CD4-positive, alpha-beta memory T cell (primary cell): ENCODE measurements around the gene PAX3. TPM values are rescaled to one million over a fixed set of nuclear protein-coding genes. Genes with fewer than 3 reads are reported as not detected.

ENCODE experiments used
- CTCF ChIA-PET: fragments of 350-600 bp; sonication (Branson Sonifier 250); formaldehyde crosslinking; loops from one replicate; lab custom pipeline; 2021; ENCODE audit warnings: inconsistent platforms; ENCODE audit not compliant: partially characterized antibody; lab: Charles Lee
- POLR2A ChIA-PET: fragments of 350-600 bp; sonication (Branson Sonifier 250); formaldehyde crosslinking; loops from one replicate; lab custom pipeline; 2021; ENCODE audit not compliant: partially characterized antibody; lab: Charles Lee
- DNase-seq, 5 donors: peaks; one replicate each; pipeline versions ENCODE4 v3.0.0 to v3.0.0-alpha.2; 2020 to 2022; ENCODE audit warnings: mixed read lengths in 1 of 5
- H3K27ac ChIP-seq: one replicate; pipeline ENCODE4 v1.7.0; 2013; ENCODE audit warnings: low read depth, low read length
- H3K27me3 ChIP-seq: 2 replicates; pipeline ENCODE4 v1.7.0; 2013; ENCODE audit warnings: mild to moderate bottlenecking, low read length, moderate library complexity; ENCODE audit not compliant: insufficient read depth
- H3K36me3 ChIP-seq: 2 replicates; pipeline ENCODE4 v1.7.0; 2013; ENCODE audit warnings: mild to moderate bottlenecking, low read length, moderate library complexity; ENCODE audit not compliant: insufficient read depth
- H3K4me1 ChIP-seq: 2 replicates; pipeline ENCODE4 v1.7.0; 2013; ENCODE audit warnings: mild to moderate bottlenecking, low read length, moderate library complexity; ENCODE audit not compliant: insufficient read depth
- H3K4me3 ChIP-seq, 2 donors: one replicate each; pipeline ENCODE4 v1.7.0; 2013; ENCODE audit warnings: low read length in 2 of 2, mild to moderate bottlenecking in 1 of 2
- H3K9me3 ChIP-seq, 2 donors: one replicate each; pipeline ENCODE4 v1.7.0; 2013; ENCODE audit warnings: low read length in 2 of 2, control low read depth in 1 of 2; ENCODE audit not compliant: control insufficient read depth in 1 of 2
- H3K27ac Mint-ChIP-seq, 7 donors: one replicate each; pipeline ENCODE4 v1.8.0; 2020 to 2021; ENCODE audit warnings: mixed read lengths in 7 of 7, mild to moderate bottlenecking in 6 of 7, inconsistent platforms in 3 of 7, moderate library complexity in 3 of 7
- H3K27me3 Mint-ChIP-seq, 2 donors: one replicate each; pipeline ENCODE4 v1.8.0; 2020 to 2021; ENCODE audit warnings: mixed read lengths in 2 of 2
- H3K36me3 Mint-ChIP-seq, 2 donors: one replicate each; pipeline ENCODE4 v1.8.0; 2020 to 2021; ENCODE audit warnings: mixed read lengths in 2 of 2, inconsistent platforms in 1 of 2, mild to moderate bottlenecking in 1 of 2
- H3K4me1 Mint-ChIP-seq, 4 donors: one replicate each; pipeline ENCODE4 v1.8.0; 2020 to 2021; ENCODE audit warnings: mixed read lengths in 4 of 4, mild to moderate bottlenecking in 1 of 4
- H3K4me3 Mint-ChIP-seq, 8 donors: one replicate each; pipeline ENCODE4 v1.8.0; 2020 to 2021; ENCODE audit warnings: mixed read lengths in 8 of 8, mild to moderate bottlenecking in 7 of 8, moderate library complexity in 6 of 8, inconsistent platforms in 3 of 8
- H3K9me3 Mint-ChIP-seq, 8 donors: one replicate each; pipeline ENCODE4 v1.8.0; 2020 to 2021; ENCODE audit warnings: mixed read lengths in 8 of 8, mild to moderate bottlenecking in 5 of 8, inconsistent platforms in 3 of 8, moderate library complexity in 1 of 8
- intact Hi-C: fragments of 100-400 bp; cut with micrococcal nuclease; formaldehyde crosslinking; loops from one replicate; pipeline ENCODE4 v1.15.1; 2023
- polyA plus RNA-seq, 2 donors: library from polyadenylated mRNA; unstranded; fragments of 300-500 nt; fragmentation: Illumina TruSeq; gene quantifications; one replicate each; pipeline ENCODE4 v1.2.3, GENCODE V29; 2021
- total RNA-seq, 2 experiments: library from RNA; stranded (reverse); gene quantifications; one replicate each; pipeline ENCODE4 v1.2.3, GENCODE V29; 2021

PAX3 gene
- total and polyA plus RNA-seq, 4 experiments from 2014 or later, result not detected

GRCh38 chr2:222290736-222291484, 7.9 kb downstream of the PAX3 start:
- no peak for DNase-seq
- peaks cover 13% of the 10 kb centered on the region for H3K4me1 ChIP-seq
- no peak overlapping the region for H3K27ac ChIP-seq
- POLR2A ChIA-PET, result no interaction called here
- H3K27me3 ChIP-seq, result peaks cover 55% of the 10 kb centered on the region
- no peaks in the 10 kb centered on the region for H3K36me3 ChIP-seq
- Mint-ChIP-seq H3K9me3 (peaks cover 0 to 24% (median 7%) of the 10 kb centered on the region in 8 donors), H3K27ac (no peak overlapping the region), H3K4me1 (peaks cover 8 to 14% (median 10%) of the 10 kb centered on the region in 4 donors), H3K4me3 (no peak overlapping the region), H3K27me3 (peaks cover 72 to 74% of the 10 kb centered on the region in 2 donors), H3K36me3 (no peaks in the 10 kb centered on the region)
- CTCF ChIA-PET, result no interaction called here
- H3K4me3 ChIP-seq, result no peak overlapping the region
- H3K9me3 ChIP-seq, result no peaks in the 10 kb centered on the region
- intact Hi-C loops, result no loop called here

DNA sequence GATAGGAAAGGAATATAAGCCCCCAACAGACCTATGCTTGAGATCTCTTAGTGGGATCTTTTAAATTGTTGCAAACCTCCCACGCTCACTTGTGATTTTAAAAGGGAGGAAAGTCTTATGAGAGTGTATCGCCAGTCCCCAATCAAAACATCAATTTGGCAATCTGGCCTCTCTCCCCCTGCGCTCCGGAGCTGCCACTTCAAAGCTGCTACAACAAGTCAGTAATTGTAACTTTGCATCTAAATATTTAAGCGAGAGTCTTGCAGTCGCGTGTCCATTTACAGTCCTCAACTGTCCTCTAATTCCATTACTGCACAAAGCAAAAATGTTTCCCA, 8.4 kb downstream of the PAX3 start:
- POLR2A ChIA-PET, result no interaction called here

DNA sequence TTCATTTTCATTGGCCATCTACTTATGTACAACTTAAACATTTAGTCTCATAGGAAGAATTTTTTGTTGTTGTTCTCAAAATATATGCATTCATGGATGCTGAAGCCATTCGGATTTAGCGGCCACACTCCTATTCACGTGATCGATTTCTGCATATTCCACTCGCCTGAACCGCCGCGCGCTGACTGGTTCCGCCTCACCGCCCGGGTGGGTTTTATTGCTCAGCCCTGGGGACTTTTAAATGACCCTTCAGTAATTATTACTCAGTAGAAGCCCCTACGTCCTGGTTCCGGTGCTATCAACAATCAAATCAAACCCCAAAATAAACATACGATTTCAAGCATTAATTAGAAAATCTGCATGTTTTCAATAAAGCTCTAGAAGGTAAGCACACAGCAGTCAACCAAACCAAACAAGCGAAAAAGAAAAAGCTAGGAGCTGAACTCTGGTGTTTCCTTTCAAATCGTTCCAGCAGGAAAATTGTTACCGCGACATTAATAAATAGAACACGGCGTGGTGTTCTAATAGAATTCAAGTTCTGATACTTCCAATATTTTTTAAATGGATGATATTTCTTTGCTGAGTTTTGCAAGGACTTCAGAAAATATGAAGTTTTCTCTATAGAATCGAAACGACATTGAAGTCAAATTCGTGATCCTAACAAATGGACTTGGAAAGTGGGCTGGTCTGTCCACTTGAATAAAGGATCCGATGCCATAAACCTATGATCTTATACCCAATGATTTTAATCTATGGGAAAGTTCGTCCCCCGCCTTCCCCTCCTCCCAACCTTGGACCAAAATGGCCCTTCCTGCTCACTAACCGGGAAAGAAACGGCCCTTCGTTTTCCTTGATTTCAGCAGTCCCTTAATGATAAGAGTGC, 9.3 kb downstream of the PAX3 start:
- ChIA-PET CTCF (no interaction called here), POLR2A (no interaction called here)
- peak overlapping the region in 2 of 8 donors; percentile 10 to 26 for H3K4me3 Mint-ChIP-seq
- no peak for DNase-seq
- H3K27ac Mint-ChIP-seq, result no peak overlapping the region
- intact Hi-C loops, result no loop called here
- H3K4me1 Mint-ChIP-seq, result peaks cover 0 to 4% (median under 1%) of the 10 kb centered on the region in 4 donors
- H3K9me3 ChIP-seq, result no peaks in the 10 kb centered on the region
- peaks cover 54% of the 10 kb centered on the region for H3K27me3 ChIP-seq
- no peaks in the 10 kb centered on the region for H3K36me3 Mint-ChIP-seq
- peaks cover 0 to 24% (median 6%) of the 10 kb centered on the region in 8 donors for H3K9me3 Mint-ChIP-seq
- peaks cover 65% of the 10 kb centered on the region in 2 donors for H3K27me3 Mint-ChIP-seq
- no peak overlapping the region for H3K4me3 ChIP-seq
- H3K27ac ChIP-seq, result no peak overlapping the region
- H3K36me3 ChIP-seq, result no peaks in the 10 kb centered on the region
- no peaks in the 10 kb centered on the region for H3K4me1 ChIP-seq

More for the DNA sequence above, 8.4 kb downstream of the PAX3 start:
- intact Hi-C loops, result no loop called here
- no peak overlapping the region for H3K4me3 ChIP-seq
- peaks cover 7% of the 10 kb centered on the region for H3K4me1 ChIP-seq
- Mint-ChIP-seq H3K27ac (no peak overlapping the region), H3K4me1 (peaks cover 5 to 9% (median 5%) of the 10 kb centered on the region in 4 donors), H3K36me3 (no peaks in the 10 kb centered on the region), H3K27me3 (peaks cover 67 to 69% of the 10 kb centered on the region in 2 donors), H3K9me3 (peaks cover 0 to 24% (median 7%) of the 10 kb centered on the region in 8 donors), H3K4me3 (no peak overlapping the region)
- no peaks in the 10 kb centered on the region for H3K9me3 ChIP-seq
- H3K27ac ChIP-seq, result no peak overlapping the region
- H3K36me3 ChIP-seq, result no peaks in the 10 kb centered on the region
- peaks cover 50% of the 10 kb centered on the region for H3K27me3 ChIP-seq
- CTCF ChIA-PET, result no interaction called here
- DNase-seq, result no peak

DNA sequence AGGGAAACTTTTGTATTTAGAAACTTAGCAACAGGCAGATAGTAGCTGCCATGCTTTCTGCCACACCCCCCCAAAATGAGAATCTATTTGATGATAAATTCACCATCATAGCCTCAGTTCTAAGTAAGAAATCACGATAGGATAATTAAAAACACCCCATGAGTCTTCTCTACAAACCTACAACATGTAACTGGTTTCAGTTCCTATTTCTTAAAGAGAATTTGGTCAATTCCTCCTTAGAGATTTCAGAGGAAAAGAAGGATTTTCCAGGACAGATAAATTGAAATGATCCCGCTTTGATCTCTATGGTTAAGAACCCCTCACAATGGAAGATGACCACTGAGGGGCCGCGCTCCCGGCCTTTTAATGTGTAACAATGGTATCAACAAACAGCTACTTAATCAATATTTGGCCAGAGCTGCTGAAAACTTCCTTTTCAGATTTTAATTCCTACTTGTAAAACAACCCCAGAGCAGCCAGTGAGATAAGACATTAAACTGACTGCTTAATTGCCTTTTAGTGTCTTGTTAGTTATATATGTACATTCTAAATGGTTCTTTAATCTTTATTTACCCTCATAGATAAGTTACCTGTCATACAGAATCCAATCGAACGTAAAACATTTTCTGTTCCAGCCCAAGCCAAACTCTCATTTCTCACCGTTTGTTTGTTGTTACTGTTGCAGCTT, 10.1 kb downstream of the PAX3 start:
- Histone ChIP-seq H3K27ac (no peak overlapping the region), H3K9me3 (no peaks in the 10 kb centered on the region), H3K36me3 (no peaks in the 10 kb centered on the region), H3K27me3 (peaks cover 54% of the 10 kb centered on the region), H3K4me1 (no peaks in the 10 kb centered on the region), H3K4me3 (no peak overlapping the region)
- CTCF ChIA-PET, result no interaction called here
- POLR2A ChIA-PET, result no interaction called here
- intact Hi-C loops, result no loop called here
- Mint-ChIP-seq H3K4me3 (peak overlapping the region in 1 of 8 donors; percentile 26), H3K27ac (no peak overlapping the region), H3K9me3 (peaks cover 0 to 24% (median 4%) of the 10 kb centered on the region in 8 donors), H3K4me1 (peaks cover 0 to 4% (median under 1%) of the 10 kb centered on the region in 4 donors), H3K27me3 (peaks cover 58 to 65% of the 10 kb centered on the region in 2 donors), H3K36me3 (no peaks in the 10 kb centered on the region)
- DNase-seq, result no peak

GRCh38 chr2:222287862-222288479, 10.8 kb downstream of the PAX3 start:
- H3K27ac Mint-ChIP-seq, result no peak overlapping the region
- POLR2A ChIA-PET, result no interaction called here
- H3K4me1 Mint-ChIP-seq, result peaks cover 0 to 4% (median under 1%) of the 10 kb centered on the region in 4 donors
- Histone ChIP-seq H3K9me3 (no peaks in the 10 kb centered on the region), H3K27ac (no peak overlapping the region), H3K27me3 (peaks cover 48% of the 10 kb centered on the region), H3K4me3 (no peak overlapping the region), H3K4me1 (no peaks in the 10 kb centered on the region), H3K36me3 (no peaks in the 10 kb centered on the region)
- no peak overlapping the region for H3K4me3 Mint-ChIP-seq
- peaks cover 52 to 60% of the 10 kb centered on the region in 2 donors for H3K27me3 Mint-ChIP-seq
- no peaks in the 10 kb centered on the region for H3K36me3 Mint-ChIP-seq
- H3K9me3 Mint-ChIP-seq, result peaks cover 0 to 24% (median 4%) of the 10 kb centered on the region in 8 donors
- CTCF ChIA-PET, result no interaction called here
- intact Hi-C loops, result no loop called here
- no peak for DNase-seq

DNA sequence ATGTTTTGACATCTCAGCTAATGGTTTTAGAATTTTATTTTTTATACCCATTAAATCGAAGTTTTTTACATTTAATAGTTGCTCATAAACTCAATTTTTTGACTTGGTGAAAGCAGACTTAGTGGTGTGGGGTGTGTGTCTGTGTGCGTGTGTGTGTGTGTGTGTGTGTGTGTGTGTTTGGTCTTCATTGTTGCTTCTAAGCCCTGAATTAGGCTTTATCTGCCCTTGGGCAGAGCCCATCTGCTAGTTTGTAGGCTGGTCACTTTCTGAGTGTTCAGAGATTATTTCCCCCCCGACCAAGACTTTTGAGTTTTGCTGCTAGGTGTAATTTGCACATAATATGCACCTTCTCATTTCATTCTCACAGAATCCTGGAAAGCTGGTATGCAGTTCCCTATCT, 14.3 kb downstream of the PAX3 start:
- CTCF ChIA-PET, result no interaction called here
- peaks cover 29 to 43% of the 10 kb centered on the region in 2 donors for H3K27me3 Mint-ChIP-seq

More for the DNA sequence above, 14.3 kb downstream of the PAX3 start:
- peaks cover 23% of the 10 kb centered on the region for H3K27me3 ChIP-seq
- no peaks in the 10 kb centered on the region for H3K4me1 ChIP-seq
- Mint-ChIP-seq H3K4me3 (no peak overlapping the region), H3K27ac (no peak overlapping the region), H3K9me3 (peaks cover 0 to 14% (median 3%) of the 10 kb centered on the region in 8 donors), H3K36me3 (no peaks in the 10 kb centered on the region), H3K4me1 (no peaks in the 10 kb centered on the region)
- H3K4me3 ChIP-seq, result no peak overlapping the region
- no peak overlapping the region for H3K27ac ChIP-seq
- no peak for DNase-seq
- H3K36me3 ChIP-seq, result no peaks in the 10 kb centered on the region
- POLR2A ChIA-PET, result no interaction called here
- intact Hi-C loops, result no loop called here
- no peaks in the 10 kb centered on the region for H3K9me3 ChIP-seq
